PC-3 (cell line): ENCODE results near the gene DMAC2L. TPM values are rescaled to one million over a fixed set of nuclear protein-coding genes. Genes with fewer than 3 reads are reported as not detected.

Experiments used
- ATAC-seq: fragments of 200-7000 bp; cut with Tn5 transposase; 2 replicates; pipeline ENCODE4 v1.9.1; 2020; ENCODE audit warnings: mild to moderate bottlenecking, moderate library complexity
- BruUV-seq: library from RNA; stranded (reverse); fragments of 400-500 nt; replicated peaks from 2 replicates; lab custom pipeline; 2021; lab: Mats Ljungman, UMichigan
- CTCF ChIA-PET: fragments of 300-600 bp; sonication (Branson Sonifier 250); formaldehyde crosslinking; loops from one replicate; lab custom pipeline; 2022; ENCODE audit warnings: antibody characterized with exemption; lab: Charles Lee
- POLR2A ChIA-PET: fragments of 300-600 bp; sonication (Branson Sonifier 250); formaldehyde crosslinking; loops from one replicate; lab custom pipeline; 2022; ENCODE audit warnings: antibody characterized with exemption; ENCODE audit not compliant: unreplicated experiment; lab: Charles Lee
- DNase-seq: peaks from one replicate; pipeline ENCODE4 v3.0.0-alpha.2; 2015
- H2AFZ ChIP-seq: fragments of 300-600 bp; sonication (generic); 2 replicates; pipeline ENCODE4 v1.6.0; 2016; ENCODE audit warnings: antibody characterized with exemption, low read length
- H3F3A ChIP-seq: fragments of 300-600 bp; sonication (generic); one replicate; pipeline ENCODE4 v1.6.0; 2017; ENCODE audit warnings: antibody characterized with exemption, low read length, control low read depth, mild to moderate bottlenecking; ENCODE audit not compliant: unreplicated experiment
- H3K27ac ChIP-seq: fragments of 300-600 bp; sonication (generic); 2 replicates; pipeline ENCODE4 v1.5.1; 2016; ENCODE audit warnings: mild to moderate bottlenecking, low read length
- H3K27me3 ChIP-seq: fragments of 300-600 bp; sonication (generic); 2 replicates; pipeline ENCODE4 v1.6.1; 2016; ENCODE audit warnings: low read length, mixed read lengths
- H3K36me3 ChIP-seq: fragments of 300-600 bp; sonication (generic); 2 replicates; pipeline ENCODE4 v1.6.1; 2016; ENCODE audit warnings: low read depth, mixed run types, low read length, mixed read lengths
- H3K4me1 ChIP-seq: fragments of 300-600 bp; sonication (generic); 2 replicates; pipeline ENCODE4 v1.5.1; 2016; ENCODE audit warnings: low read length; ENCODE audit not compliant: insufficient read depth
- H3K4me2 ChIP-seq: fragments of 300-600 bp; sonication (generic); 2 replicates; pipeline ENCODE4 v1.6.0; 2016; ENCODE audit warnings: low read length
- H3K4me3 ChIP-seq: fragments of 300-600 bp; sonication (generic); 2 replicates; pipeline ENCODE4 v1.5.1; 2016; ENCODE audit warnings: mild to moderate bottlenecking, low read length, mixed read lengths
- H3K79me2 ChIP-seq: fragments of 300-600 bp; sonication (generic); 2 replicates; pipeline ENCODE4 v1.6.1; 2017; ENCODE audit warnings: low read length, mixed read lengths
- H3K9ac ChIP-seq: fragments of 300-600 bp; sonication (generic); 2 replicates; pipeline ENCODE4 v1.6.0; 2016; ENCODE audit warnings: mild to moderate bottlenecking, low read length
- H3K9me2 ChIP-seq: fragments of 300-600 bp; sonication (generic); replicated peaks from 2 replicates; pipeline ENCODE4 v1.6.1; 2016; ENCODE audit warnings: mixed run types, low read length, mixed read lengths
- H3K9me3 ChIP-seq: fragments of 300-600 bp; sonication (generic); 2 replicates; pipeline ENCODE4 v1.6.1; 2016; ENCODE audit warnings: low read length, mixed read lengths
- H4K20me1 ChIP-seq: fragments of 300-600 bp; sonication (generic); 2 replicates; pipeline ENCODE4 v1.6.1; 2016; ENCODE audit warnings: low read length, mixed read lengths
- CTCF ChIP-seq: fragments of 300-600 bp; sonication (generic); conservative IDR thresholded peaks from 2 replicates; pipeline ENCODE4 v1.5.1; 2017; ENCODE audit warnings: antibody characterized with exemption, low read depth, mild to moderate bottlenecking, low read length
- EZH2 ChIP-seq: fragments of 300-600 bp; sonication (generic); IDR thresholded peaks from one replicate; pipeline ENCODE4 v1.6.1; 2017; ENCODE audit warnings: antibody characterized with exemption, mild to moderate bottlenecking, low read length; ENCODE audit not compliant: unreplicated experiment
- EZH2phosphoT487 ChIP-seq: fragments of 300-600 bp; sonication (generic); IDR thresholded peaks from 2 replicates; pipeline ENCODE4 v1.6.1; 2018; ENCODE audit warnings: mild to moderate bottlenecking, antibody characterized with exemption, low read length, borderline replicate concordance
- intact Hi-C: fragments of 100-400 bp; cut with micrococcal nuclease; formaldehyde crosslinking; loops from 2 replicates; pipeline ENCODE4 v1.9.0; 2023
- total RNA-seq: library from RNA; depleted of rRNA; stranded (reverse); fragments of >200 nt; gene quantifications from 2 replicates; pipeline ENCODE4 v1.2.3, GENCODE V29; 2014

Gene DMAC2L
- total RNA-seq, 1 experiment from 2014 or later, result 18.1 TPM

DNA sequence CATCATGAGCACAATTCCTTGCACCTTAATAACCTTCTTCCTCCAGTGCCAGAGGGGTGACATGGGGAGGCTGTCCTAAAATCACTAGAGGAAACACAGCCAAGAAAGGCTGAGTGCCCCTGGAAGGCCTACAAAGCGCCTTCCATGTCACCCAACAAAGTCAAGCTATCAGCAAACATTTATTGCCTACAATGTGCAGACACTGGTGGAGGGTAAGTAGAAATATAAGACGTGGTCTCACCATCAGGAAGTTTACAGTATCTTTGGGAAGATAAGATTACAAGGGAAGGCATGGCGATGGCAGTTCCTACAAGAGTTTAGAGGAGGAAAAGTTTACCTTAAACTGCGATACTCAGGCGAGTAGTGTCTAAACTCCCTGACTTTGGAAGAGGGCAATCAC lies 27.9 kb downstream of the DMAC2L start:
- Histone ChIP-seq H3K4me1 (peaks cover 16% of the 10 kb centered on the region), H3K27ac (no peak overlapping the region), H3K4me3 (no peak overlapping the region), H3K79me2 (no peaks in the 10 kb centered on the region), H4K20me1 (no peaks in the 10 kb centered on the region), H3K9me3 (no peaks in the 10 kb centered on the region), H3K4me2 (no peak overlapping the region), H3K9ac (no peak overlapping the region), H3K9me2 (no peaks in the 10 kb centered on the region), H2AFZ (no peak overlapping the region), H3K27me3 (no peaks in the 10 kb centered on the region), H3F3A (no peaks in the 10 kb centered on the region), H3K36me3 (no peaks in the 10 kb centered on the region)
- ChIA-PET POLR2A (interaction anchor here (0.5 kb wide), 1 partner anchor 19 kb away, joined by 3 read pairs; no protein-coding TSS in a partner anchor), CTCF (no interaction called here)
- intact Hi-C loops, result loop anchor here (5.0 kb wide), 2 partner anchors 57 to 112 kb away; partner anchors contain the start of gene CDKL1
- no peak for ATAC-seq
- DNase-seq, result no peak
- no peak for TF ChIP-seq CTCF
- TF ChIP-seq EZH2phosphoT487, result no peak
- no peak for TF ChIP-seq EZH2
- no TSS peak for BruUV-seq

DNA sequence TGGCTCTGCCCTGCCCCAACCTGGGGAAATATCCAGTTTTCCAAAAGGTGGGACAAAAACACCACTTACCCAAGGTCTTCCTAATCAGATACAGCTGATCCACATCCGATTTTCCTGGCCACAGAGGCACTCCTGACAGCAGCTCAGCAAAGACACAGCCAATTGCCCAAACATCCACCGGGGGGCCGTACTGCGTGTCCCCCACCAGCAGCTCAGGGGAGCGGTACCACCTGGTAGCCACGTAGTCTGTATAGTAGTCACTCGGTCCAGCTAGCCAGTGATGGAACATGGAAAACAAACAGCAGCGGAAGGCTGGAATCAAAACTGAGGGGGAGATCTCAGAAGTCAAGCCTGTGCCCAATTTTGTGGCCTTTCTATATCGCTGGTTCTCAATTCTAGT lies 28.8 kb downstream of the DMAC2L start:
- intact Hi-C loops, result loop anchor here (5.0 kb wide), 2 partner anchors 56 to 111 kb away; partner anchors contain the start of gene CDKL1
- BruUV-seq, result no TSS peak
- no peak for ATAC-seq
- no peaks in the 10 kb centered on the region for H3K36me3 ChIP-seq
- no peak overlapping the region for H3K27ac ChIP-seq
- H3K79me2 ChIP-seq, result no peaks in the 10 kb centered on the region
- TF ChIP-seq CTCF (peak; percentile 50; the same call in 1 of the 2 replicates), EZH2phosphoT487 (no peak)
- H2AFZ ChIP-seq, result no peak overlapping the region
- H4K20me1 ChIP-seq, result no peaks in the 10 kb centered on the region
- H3K9me2 ChIP-seq, result no peaks in the 10 kb centered on the region
- no peak overlapping the region for H3K4me2 ChIP-seq
- no peak overlapping the region for H3K9ac ChIP-seq
- ChIA-PET POLR2A (no interaction called here), CTCF (interaction anchor here (0.6 kb wide), 1 partner anchor 187 kb away, joined by 14 read pairs; no protein-coding TSS in a partner anchor)
- no peak for DNase-seq
- no peaks in the 10 kb centered on the region for H3K27me3 ChIP-seq
- peaks cover 16% of the 10 kb centered on the region for H3K4me1 ChIP-seq
- no peaks in the 10 kb centered on the region for H3K9me3 ChIP-seq
- H3K4me3 ChIP-seq, result no peak overlapping the region
- H3F3A ChIP-seq, result no peaks in the 10 kb centered on the region
